ENCODE measurements around the gene SORL1. TPM values are rescaled to one million over a fixed set of nuclear protein-coding genes. Genes with fewer than 3 reads are reported as not detected.

SORL1 gene
- total and polyA plus RNA-seq, 2 of the 13 experiments (the other 11 are each of a cell fraction or from before 2014, with no cell fraction given), result 21.3 to 148 TPM

DNA sequence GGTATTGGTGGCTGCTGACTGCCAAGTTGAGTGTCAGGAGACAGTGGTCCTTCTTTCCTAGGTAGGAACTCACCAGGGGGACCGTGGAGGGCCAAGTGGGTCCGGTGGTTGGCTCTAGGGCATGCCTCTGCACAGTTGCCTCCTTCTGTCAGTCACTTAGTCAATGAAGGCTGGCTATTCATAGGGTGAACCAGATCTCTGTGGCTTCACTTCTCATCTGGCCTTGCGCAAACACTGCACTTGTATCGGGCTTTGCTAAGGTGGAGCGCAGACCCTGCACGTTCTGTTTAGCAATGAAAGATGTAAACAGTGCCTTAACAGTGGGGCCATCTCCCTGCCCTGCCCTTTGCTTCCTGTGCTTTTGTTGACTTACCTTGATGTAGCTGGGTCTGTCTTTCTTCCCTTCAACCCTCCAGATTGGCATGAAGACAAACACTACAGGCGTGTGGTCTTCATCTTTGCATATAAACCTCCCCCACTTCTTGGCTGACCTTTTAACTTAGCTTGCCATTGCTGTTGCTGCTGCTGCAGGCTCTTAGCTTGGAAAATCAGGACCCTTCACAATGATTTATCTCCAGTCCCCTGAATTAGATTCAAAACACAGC lies 7.4 kb downstream of the SORL1 start (continued):
- TF ChIP-seq, protein P1, sequence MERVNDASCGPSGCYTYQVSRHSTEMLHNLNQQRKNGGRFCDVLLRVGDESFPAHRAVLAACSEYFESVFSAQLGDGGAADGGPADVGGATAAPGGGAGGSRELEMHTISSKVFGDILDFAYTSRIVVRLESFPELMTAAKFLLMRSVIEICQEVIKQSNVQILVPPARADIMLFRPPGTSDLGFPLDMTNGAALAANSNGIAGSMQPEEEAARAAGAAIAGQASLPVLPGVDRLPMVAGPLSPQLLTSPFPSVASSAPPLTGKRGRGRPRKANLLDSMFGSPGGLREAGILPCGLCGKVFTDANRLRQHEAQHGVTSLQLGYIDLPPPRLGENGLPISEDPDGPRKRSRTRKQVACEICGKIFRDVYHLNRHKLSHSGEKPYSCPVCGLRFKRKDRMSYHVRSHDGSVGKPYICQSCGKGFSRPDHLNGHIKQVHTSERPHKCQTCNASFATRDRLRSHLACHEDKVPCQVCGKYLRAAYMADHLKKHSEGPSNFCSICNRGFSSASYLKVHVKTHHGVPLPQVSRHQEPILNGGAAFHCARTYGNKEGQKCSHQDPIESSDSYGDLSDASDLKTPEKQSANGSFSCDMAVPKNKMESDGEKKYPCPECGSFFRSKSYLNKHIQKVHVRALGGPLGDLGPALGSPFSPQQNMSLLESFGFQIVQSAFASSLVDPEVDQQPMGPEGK (CRISPR knock-in tag; IDR thresholded peaks at IDR 0.05), result peak; percentile 94
- TF ChIP-seq RAD21 (CRISPR knock-in tag; IDR thresholded peaks at IDR 0.05) (no peak), RXRA (CRISPR knock-in tag; IDR thresholded peaks at IDR 0.05) (peak; percentile 97), NFATC3 (CRISPR knock-in tag; IDR thresholded peaks at IDR 0.05) (no peak), ZNF776 (CRISPR knock-in tag; IDR thresholded peaks at IDR 0.05) (no peak), AHR (CRISPR knock-in tag; IDR thresholded peaks at IDR 0.05) (peak; percentile 96), TBX3 (IDR thresholded peaks at IDR 0.05; ENCODE audit: borderline replicate concordance) (no peak), SPEN (CRISPR knock-in tag; IDR thresholded peaks at IDR 0.05; ENCODE audit: low read depth) (peak; percentile 93; the same call in 1 of the 2 replicates), ZMYM3 (CRISPR knock-in tag; IDR thresholded peaks at IDR 0.05) (peak; percentile 90), ZSCAN25 (CRISPR knock-in tag; IDR thresholded peaks at IDR 0.05) (peak; percentile 75; the same call in 1 of the 2 replicates), ZFP36 (IDR thresholded peaks at IDR 0.05; ENCODE audit: borderline replicate concordance, low read depth, low read length, partially characterized antibody) (no peak), ZNF773 (CRISPR knock-in tag; IDR thresholded peaks at IDR 0.05; ENCODE audit: borderline replicate concordance) (0 out of 2 replicates have a peak, but pooled peaks have one; percentile 28), EHMT2 (IDR thresholded peaks at IDR 0.05; ENCODE audit: borderline replicate concordance, low read depth, low read length) (no peak), PCBP2 (optimal IDR thresholded peaks at IDR 0.05; ENCODE audit: low read depth, low read length, poor library complexity, severe bottlenecking) (no peak), ZNF746 (CRISPR knock-in tag; IDR thresholded peaks at IDR 0.05) (peak; percentile 99), ZNF460 (CRISPR knock-in tag; IDR thresholded peaks at IDR 0.05; ENCODE audit: borderline replicate concordance) (no peak; the same call in 1 of the 2 replicates), KAT8 (CRISPR knock-in tag; IDR thresholded peaks at IDR 0.05) (peak; percentile 78), ZNF749 (CRISPR knock-in tag; IDR thresholded peaks at IDR 0.05; ENCODE audit: borderline replicate concordance) (peak; percentile 54; the same call in 1 of the 2 replicates), ARNTL (CRISPR knock-in tag; IDR thresholded peaks at IDR 0.05) (peak; percentile 93), ZZZ3 (CRISPR knock-in tag; IDR thresholded peaks at IDR 0.05; ENCODE audit: borderline replicate concordance) (no peak), ZNF720 (CRISPR knock-in tag; IDR thresholded peaks at IDR 0.05) (no peak)
- TF ChIP-seq, protein P2, sequence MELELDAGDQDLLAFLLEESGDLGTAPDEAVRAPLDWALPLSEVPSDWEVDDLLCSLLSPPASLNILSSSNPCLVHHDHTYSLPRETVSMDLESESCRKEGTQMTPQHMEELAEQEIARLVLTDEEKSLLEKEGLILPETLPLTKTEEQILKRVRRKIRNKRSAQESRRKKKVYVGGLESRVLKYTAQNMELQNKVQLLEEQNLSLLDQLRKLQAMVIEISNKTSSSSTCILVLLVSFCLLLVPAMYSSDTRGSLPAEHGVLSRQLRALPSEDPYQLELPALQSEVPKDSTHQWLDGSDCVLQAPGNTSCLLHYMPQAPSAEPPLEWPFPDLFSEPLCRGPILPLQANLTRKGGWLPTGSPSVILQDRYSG (CRISPR knock-in tag; IDR thresholded peaks at IDR 0.05), result no peak
- TF ChIP-seq, protein P3, sequence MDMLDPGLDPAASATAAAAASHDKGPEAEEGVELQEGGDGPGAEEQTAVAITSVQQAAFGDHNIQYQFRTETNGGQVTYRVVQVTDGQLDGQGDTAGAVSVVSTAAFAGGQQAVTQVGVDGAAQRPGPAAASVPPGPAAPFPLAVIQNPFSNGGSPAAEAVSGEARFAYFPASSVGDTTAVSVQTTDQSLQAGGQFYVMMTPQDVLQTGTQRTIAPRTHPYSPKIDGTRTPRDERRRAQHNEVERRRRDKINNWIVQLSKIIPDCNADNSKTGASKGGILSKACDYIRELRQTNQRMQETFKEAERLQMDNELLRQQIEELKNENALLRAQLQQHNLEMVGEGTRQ (IDR thresholded peaks at IDR 0.05; ENCODE audit: low read depth, low read length), result no peak
- TF ChIP-seq, protein P3 (CRISPR knock-in tag; IDR thresholded peaks at IDR 0.05; ENCODE audit: borderline replicate concordance), result no peak
- TF ChIP-seq, protein P4, sequence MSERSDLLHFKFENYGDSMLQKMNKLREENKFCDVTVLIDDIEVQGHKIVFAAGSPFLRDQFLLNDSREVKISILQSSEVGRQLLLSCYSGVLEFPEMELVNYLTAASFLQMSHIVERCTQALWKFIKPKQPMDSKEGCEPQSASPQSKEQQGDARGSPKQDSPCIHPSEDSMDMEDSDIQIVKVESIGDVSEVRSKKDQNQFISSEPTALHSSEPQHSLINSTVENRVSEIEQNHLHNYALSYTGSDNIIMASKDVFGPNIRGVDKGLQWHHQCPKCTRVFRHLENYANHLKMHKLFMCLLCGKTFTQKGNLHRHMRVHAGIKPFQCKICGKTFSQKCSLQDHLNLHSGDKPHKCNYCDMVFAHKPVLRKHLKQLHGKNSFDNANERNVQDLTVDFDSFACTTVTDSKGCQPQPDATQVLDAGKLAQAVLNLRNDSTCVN (CRISPR knock-in tag; IDR thresholded peaks at IDR 0.05; ENCODE audit: borderline replicate concordance), result peak; percentile 81; the same call in 1 of the 2 replicates

Measured in HepG2 (cell line).